Fibroblast of villous mesenchyme (primary cell): ENCODE measurements around the gene PTPRK. TPM values are rescaled to one million over a fixed set of nuclear protein-coding genes. Genes with fewer than 3 reads are reported as not detected.

Source experiments
- DNase-seq: peaks from one replicate; pipeline ENCODE4 v3.0.0-alpha.2; 2010; ENCODE audit warnings: low read depth
- H3K4me3 ChIP-seq: 2 replicates; pipeline ENCODE4 v1.5.1; 2011; ENCODE audit warnings: low read depth, mild to moderate bottlenecking, low read length
- CTCF ChIP-seq: IDR thresholded peaks from 2 replicates; pipeline ENCODE4 v1.5.1; 2012; ENCODE audit warnings: low read depth, mild to moderate bottlenecking, low read length; ENCODE audit not compliant: insufficient read depth
- total RNA-seq: library from RNA; depleted of rRNA; stranded (reverse); fragments of >200 nt; gene quantifications from 2 replicates; pipeline ENCODE4 v1.2.3, GENCODE V29; 2012

Gene PTPRK
- total RNA-seq, 1 donor, result 70.0 TPM

GRCh38 chr6:128114164-128114563 lies 406.2 kb downstream of the PTPRK start:
- no peak overlapping the region for H3K4me3 ChIP-seq
- DNase-seq, result no peak
- no peak for TF ChIP-seq CTCF

- DNase-seq, result peak; percentile 39
- TF ChIP-seq CTCF, result no peak
- H3K4me3 ChIP-seq, result peak overlapping the region; percentile 12
Observed at GRCh38 chr6:128112494-128112893, 407.9 kb downstream of the PTPRK start.

GRCh38 chr6:128111096-128111495 lies 409.3 kb downstream of the PTPRK start:
- no peak overlapping the region for H3K4me3 ChIP-seq
- no peak for TF ChIP-seq CTCF
- peak; percentile 3 for DNase-seq

GRCh38 chr6:128107682-128108081 lies 412.7 kb downstream of the PTPRK start:
- no peak overlapping the region for H3K4me3 ChIP-seq
- TF ChIP-seq CTCF, result no peak
- DNase-seq, result no peak

- no peak for TF ChIP-seq CTCF
Observed at GRCh38 chr6:128099571-128100197, 420.7 kb downstream of the PTPRK start.

GRCh38 chr6:128098000-128098581 lies 422.3 kb downstream of the PTPRK start:
- TF ChIP-seq CTCF, result no peak
- no peak overlapping the region for H3K4me3 ChIP-seq
- DNase-seq, result no peak

More at GRCh38 chr6:128099571-128100197, 420.7 kb downstream of the PTPRK start:
- DNase-seq, result no peak
- H3K4me3 ChIP-seq, result no peak overlapping the region
